Measurements from ENCODE around the gene GRIPAP1. TPM values are rescaled to one million over a fixed set of nuclear protein-coding genes. Genes with fewer than 3 reads are reported as not detected.

GRIPAP1 gene, protein sequence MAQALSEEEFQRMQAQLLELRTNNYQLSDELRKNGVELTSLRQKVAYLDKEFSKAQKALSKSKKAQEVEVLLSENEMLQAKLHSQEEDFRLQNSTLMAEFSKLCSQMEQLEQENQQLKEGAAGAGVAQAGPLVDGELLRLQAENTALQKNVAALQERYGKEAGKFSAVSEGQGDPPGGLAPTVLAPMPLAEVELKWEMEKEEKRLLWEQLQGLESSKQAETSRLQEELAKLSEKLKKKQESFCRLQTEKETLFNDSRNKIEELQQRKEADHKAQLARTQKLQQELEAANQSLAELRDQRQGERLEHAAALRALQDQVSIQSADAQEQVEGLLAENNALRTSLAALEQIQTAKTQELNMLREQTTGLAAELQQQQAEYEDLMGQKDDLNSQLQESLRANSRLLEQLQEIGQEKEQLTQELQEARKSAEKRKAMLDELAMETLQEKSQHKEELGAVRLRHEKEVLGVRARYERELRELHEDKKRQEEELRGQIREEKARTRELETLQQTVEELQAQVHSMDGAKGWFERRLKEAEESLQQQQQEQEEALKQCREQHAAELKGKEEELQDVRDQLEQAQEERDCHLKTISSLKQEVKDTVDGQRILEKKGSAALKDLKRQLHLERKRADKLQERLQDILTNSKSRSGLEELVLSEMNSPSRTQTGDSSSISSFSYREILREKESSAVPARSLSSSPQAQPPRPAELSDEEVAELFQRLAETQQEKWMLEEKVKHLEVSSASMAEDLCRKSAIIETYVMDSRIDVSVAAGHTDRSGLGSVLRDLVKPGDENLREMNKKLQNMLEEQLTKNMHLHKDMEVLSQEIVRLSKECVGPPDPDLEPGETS
- total RNA-seq (48.5 and 49.4 TPM in 2 replicates), polyA plus RNA-seq (19.0 and 25.3 TPM in 2 replicates), polyA minus RNA-seq (37.6 and 39.8 TPM in 2 replicates), Bru-seq, nascent RNA (percentile 57 among the genes with signal in this experiment), BruChase-seq, experiment 1, labeled RNA remaining after a 6-hour chase (percentile 87 among the genes with signal in this experiment), BruChase-seq, experiment 2, labeled RNA remaining after a 2-hour chase (percentile 79 among the genes with signal in this experiment)
- polyA plus RNA-seq (2011; cell fraction: cytosol; rRNA removed) = 25.4 and 27.1 TPM in 2 replicates
- polyA plus RNA-seq (2011; cell fraction: nucleus; rRNA removed) = 136 and 138 TPM in 2 replicates
- polyA plus RNA-seq (2012) = 32.3 and 37.9 TPM in 2 replicates
- 14.7 TPM for polyA minus RNA-seq (2011; cell fraction: cytosol; rRNA and poly(A)+ RNA removed)
- polyA minus RNA-seq (2011; cell fraction: nucleus; rRNA and poly(A)+ RNA removed) = 26.2 and 39.1 TPM in 2 replicates
- long read RNA-seq, transcript GRIPAP1-201 (26 exons, 3,031 nt) = major isoform, 12 of 47 reads
- long read RNA-seq, partial matches to known transcripts = 5 of 47 reads
- long read RNA-seq, other reads (novel, unspliced or antisense) = 30 of 47 reads

DNA sequence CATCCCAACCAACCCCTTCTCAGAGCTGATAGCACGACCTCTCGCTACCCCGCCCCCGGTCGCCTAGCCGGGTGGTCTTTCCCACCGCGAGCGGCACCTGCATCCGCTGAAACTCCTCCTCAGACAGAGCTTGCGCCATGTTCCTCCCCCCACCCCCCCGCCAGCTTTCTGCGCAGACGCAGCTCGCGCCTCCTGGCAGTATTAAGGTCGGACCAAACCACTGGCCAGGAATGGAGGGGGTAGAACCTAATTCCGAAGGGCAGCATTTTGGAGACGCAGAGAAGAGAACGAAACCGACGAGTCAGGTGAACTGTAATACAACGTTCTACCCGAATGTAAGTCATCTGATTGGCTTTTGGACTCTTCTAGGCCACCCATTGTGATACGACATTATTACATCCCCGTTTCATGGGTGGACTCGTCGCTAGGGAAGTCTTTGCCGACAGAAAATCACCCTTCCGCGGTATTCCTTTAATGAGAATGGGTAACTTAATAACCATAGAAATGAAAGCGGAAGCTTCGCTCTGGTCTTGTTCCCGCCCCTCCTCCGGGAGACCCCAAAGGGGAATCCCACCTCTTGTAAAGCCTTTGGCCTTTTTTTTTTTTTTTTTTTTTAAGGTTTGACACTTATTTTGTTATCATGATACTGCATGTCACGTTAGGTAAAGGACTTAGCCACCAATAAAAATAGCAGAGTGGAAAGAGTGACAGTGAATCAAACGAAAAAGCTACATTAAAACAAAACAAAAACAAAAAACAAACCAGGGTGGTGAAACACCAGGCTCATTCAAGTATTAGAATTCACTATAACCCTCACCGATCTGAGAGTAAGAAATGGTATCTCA, at the start of gene GRIPAP1:
Gene GRIPAP1 (minus strand): TSS at position 174 of the 845 bp plus-strand sequence. CDS start 35 bp downstream, at position 139.
- no peaks in the 10 kb centered on the region for H3K9me1 ChIP-seq (replicated peaks; ENCODE audit: control insufficient read depth, extremely low read depth, insufficient read depth, low read length)
- dilution Hi-C loops (cut with MboI; ENCODE audit: extremely low pct_ligation_motif_present, low sequenced_read_pairs) = no loop called here
- FAIRE-seq (peak; percentile 94), DNase-seq (ENCODE audit: low read depth, low spot score) (peak; percentile 78)
- no peaks in the 10 kb centered on the region for H3K27me3 ChIP-seq (ENCODE audit: control insufficient read depth in 2 of 2, insufficient read depth in 2 of 2, low read length in 2 of 2)
- BruUV-seq (replicated peaks) = no TSS peak
- peak within 1 kb of the TSS; percentile 91 for H3K4me2 ChIP-seq (ENCODE audit: insufficient read depth, low read length)
- ChIA-PET CTCF (interaction anchor here (0.7 to 0.9 kb wide), 4 partner anchors 15 to 56 kb away, joined by 3 read pairs; partner anchors contain the start of gene KCND1), POLR2A (interaction anchor here (0.6 to 1.1 kb wide), 5 partner anchors 10 to 436 kb away, joined by 4 to 7 read pairs (median 5); no protein-coding TSS in a partner anchor)
- peak within 1 kb of the TSS; percentile 99 for H2AFZ ChIP-seq (ENCODE audit: low read depth, low read length)
- H3K79me2 ChIP-seq (ENCODE audit: control insufficient read depth, insufficient read depth, low read length) = peaks cover 8% of the 10 kb centered on the region
- peak within 1 kb of the TSS; percentile 97 for H3K9ac ChIP-seq (replicated peaks; ENCODE audit: extremely low read depth, insufficient read depth, low read length)
- H4K20me1 ChIP-seq (replicated peaks; ENCODE audit: control insufficient read depth, extremely low read depth, insufficient read depth, low read length) = no peaks in the 10 kb centered on the region
- H3K27ac ChIP-seq (ENCODE audit: insufficient read depth, low read depth, low read length) = peak within 1 kb of the TSS; percentile 99
- TF ChIP-seq, protein P1, sequence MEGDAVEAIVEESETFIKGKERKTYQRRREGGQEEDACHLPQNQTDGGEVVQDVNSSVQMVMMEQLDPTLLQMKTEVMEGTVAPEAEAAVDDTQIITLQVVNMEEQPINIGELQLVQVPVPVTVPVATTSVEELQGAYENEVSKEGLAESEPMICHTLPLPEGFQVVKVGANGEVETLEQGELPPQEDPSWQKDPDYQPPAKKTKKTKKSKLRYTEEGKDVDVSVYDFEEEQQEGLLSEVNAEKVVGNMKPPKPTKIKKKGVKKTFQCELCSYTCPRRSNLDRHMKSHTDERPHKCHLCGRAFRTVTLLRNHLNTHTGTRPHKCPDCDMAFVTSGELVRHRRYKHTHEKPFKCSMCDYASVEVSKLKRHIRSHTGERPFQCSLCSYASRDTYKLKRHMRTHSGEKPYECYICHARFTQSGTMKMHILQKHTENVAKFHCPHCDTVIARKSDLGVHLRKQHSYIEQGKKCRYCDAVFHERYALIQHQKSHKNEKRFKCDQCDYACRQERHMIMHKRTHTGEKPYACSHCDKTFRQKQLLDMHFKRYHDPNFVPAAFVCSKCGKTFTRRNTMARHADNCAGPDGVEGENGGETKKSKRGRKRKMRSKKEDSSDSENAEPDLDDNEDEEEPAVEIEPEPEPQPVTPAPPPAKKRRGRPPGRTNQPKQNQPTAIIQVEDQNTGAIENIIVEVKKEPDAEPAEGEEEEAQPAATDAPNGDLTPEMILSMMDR (IDR thresholded peaks at IDR 0.05; ENCODE audit: extremely low read depth in 1 of 2, insufficient read depth in 1 of 2, low read depth in 1 of 2, low read length in 2 of 2) = no peak
- TF ChIP-seq, protein P2, sequence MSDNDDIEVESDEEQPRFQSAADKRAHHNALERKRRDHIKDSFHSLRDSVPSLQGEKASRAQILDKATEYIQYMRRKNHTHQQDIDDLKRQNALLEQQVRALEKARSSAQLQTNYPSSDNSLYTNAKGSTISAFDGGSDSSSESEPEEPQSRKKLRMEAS (IDR thresholded peaks at IDR 0.05; ENCODE audit: insufficient read depth, insufficient read length) = no peak
- no peak for TF ChIP-seq MYC (IDR thresholded peaks at IDR 0.05; ENCODE audit: low read depth, low read length)
- no peak for TF ChIP-seq POLR2AphosphoS5 (IDR thresholded peaks at IDR 0.05; ENCODE audit: insufficient read depth, low read depth, low read length)
- no peak for TF ChIP-seq EZH2 (IDR thresholded peaks at IDR 0.05; ENCODE audit: borderline replicate concordance, low read depth, low read length, severe bottlenecking)
- no peak for TF ChIP-seq FOS (IDR thresholded peaks at IDR 0.05; ENCODE audit: borderline replicate concordance, insufficient read depth, low read length)
- no peak for TF ChIP-seq GATA2 (IDR thresholded peaks at IDR 0.05; ENCODE audit: insufficient read depth, insufficient read length, low read depth, low read length)
- no peak for TF ChIP-seq JUN (IDR thresholded peaks at IDR 0.05; ENCODE audit: borderline replicate concordance, insufficient read depth, insufficient read length, low read depth)
- H3K4me1 ChIP-seq (ENCODE audit: control insufficient read depth, extremely low read depth, insufficient read depth, low read length) = peaks cover 3% of the 10 kb centered on the region
- peaks cover 0 to 11% of the 10 kb centered on the region in 2 experiments for H3K36me3 ChIP-seq (ENCODE audit: control insufficient read depth in 2 of 2, extremely low read depth in 1 of 2, insufficient read depth in 2 of 2, low read length in 2 of 2)
- no peaks in the 10 kb centered on the region for H3K9me3 ChIP-seq (replicated peaks; ENCODE audit: control insufficient read depth, insufficient read depth, low read length)
- intact Hi-C loops (cut with micrococcal nuclease) = no loop called here
- peak within 1 kb of the TSS; percentile 67 to 92 (median 83) for H3K4me3 ChIP-seq (replicated peaks in 1 of 3; ENCODE audit: insufficient read depth in 1 of 3, low read depth in 1 of 3, low read length in 3 of 3)

All from endothelial cell of umbilical vein (primary cell).